ENCODE data around the gene COL5A1.

COL5A1 gene

GRCh38 chr9:134607971-134608370 lies 33.6 kb upstream of the COL5A1 start:
- FAIRE-seq, result no peak

- FAIRE-seq, result no peak
Measured at GRCh38 chr9:134611046-134611445, 30.6 kb upstream of the COL5A1 start.

- no peak for FAIRE-seq
Measured at GRCh38 chr9:134612309-134612708, 29.3 kb upstream of the COL5A1 start.

- no peak for FAIRE-seq
Measured at GRCh38 chr9:134612715-134613114, 28.9 kb upstream of the COL5A1 start.

- FAIRE-seq, result no peak
Measured at GRCh38 chr9:134614256-134614655, 27.3 kb upstream of the COL5A1 start.

- FAIRE-seq, result no peak
Measured at GRCh38 chr9:134616341-134616740, 25.3 kb upstream of the COL5A1 start.

GRCh38 chr9:134617246-134617645 lies 24.4 kb upstream of the COL5A1 start:
- no peak for FAIRE-seq

GRCh38 chr9:134617836-134618162 lies 23.8 kb upstream of the COL5A1 start:
- no peak for FAIRE-seq

GRCh38 chr9:134618163-134618832 lies 23.3 kb upstream of the COL5A1 start:
- FAIRE-seq, result no peak

- no peak for FAIRE-seq
Measured at GRCh38 chr9:134618833-134619447, 22.7 kb upstream of the COL5A1 start.

GRCh38 chr9:134619448-134619982 lies 22.1 kb upstream of the COL5A1 start:
- FAIRE-seq, result no peak

GRCh38 chr9:134619983-134620661 lies 21.5 kb upstream of the COL5A1 start:
- FAIRE-seq, result no peak

- FAIRE-seq, result no peak
Measured at GRCh38 chr9:134620751-134621557, 20.6 kb upstream of the COL5A1 start.

- FAIRE-seq, result no peak
Measured at GRCh38 chr9:134621558-134622110, 20.0 kb upstream of the COL5A1 start.

GRCh38 chr9:134622896-134623257 lies 18.7 kb upstream of the COL5A1 start:
- no peak for FAIRE-seq

GRCh38 chr9:134623258-134624066 lies 18.1 kb upstream of the COL5A1 start:
- no peak for FAIRE-seq

- FAIRE-seq, result no peak
Measured at GRCh38 chr9:134624137-134624591, 17.4 kb upstream of the COL5A1 start.

- no peak for FAIRE-seq
Measured at GRCh38 chr9:134624621-134625181, 16.9 kb upstream of the COL5A1 start.

GRCh38 chr9:134625361-134626068 lies 16.1 kb upstream of the COL5A1 start:
- FAIRE-seq, result no peak

GRCh38 chr9:134626069-134626423 lies 15.6 kb upstream of the COL5A1 start:
- no peak for FAIRE-seq
